ENCODE results near the gene PRXL2B.
"Not testable (repeated sequence)": the region's sequence is repeated elsewhere in the genome, so short reads cannot be mapped to it uniquely, and the experiment has no call there.

The PRXL2B gene, protein sequence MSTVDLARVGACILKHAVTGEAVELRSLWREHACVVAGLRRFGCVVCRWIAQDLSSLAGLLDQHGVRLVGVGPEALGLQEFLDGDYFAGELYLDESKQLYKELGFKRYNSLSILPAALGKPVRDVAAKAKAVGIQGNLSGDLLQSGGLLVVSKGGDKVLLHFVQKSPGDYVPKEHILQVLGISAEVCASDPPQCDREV

GRCh38 chr1:2586154-2587070 lies at the start of gene PRXL2B:
Gene PRXL2B, plus strand, starts transcription at chr1:2586777. Its CDS starts 109 bp downstream, at chr1:2586886.
- peak; percentile 99 to 100 for DNase-seq

DNA sequence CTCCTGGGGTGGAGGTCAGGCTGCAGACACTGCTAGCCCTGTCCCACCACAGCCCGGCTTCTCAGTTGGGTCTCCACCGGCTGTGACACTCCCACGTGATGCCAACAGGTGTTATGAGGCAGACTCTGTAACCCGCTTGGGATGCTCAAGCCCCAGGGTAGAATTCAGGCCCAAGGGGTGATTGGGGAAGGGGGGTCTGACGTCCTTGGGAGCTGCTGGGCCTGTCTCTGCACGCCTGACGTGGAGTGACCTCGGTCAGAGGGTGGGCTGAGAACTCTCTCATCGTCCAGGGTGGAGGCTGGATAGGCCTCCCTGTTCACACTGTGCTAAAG lies 48.8 kb upstream of the PRXL2B start:
- no peak for DNase-seq

DNA sequence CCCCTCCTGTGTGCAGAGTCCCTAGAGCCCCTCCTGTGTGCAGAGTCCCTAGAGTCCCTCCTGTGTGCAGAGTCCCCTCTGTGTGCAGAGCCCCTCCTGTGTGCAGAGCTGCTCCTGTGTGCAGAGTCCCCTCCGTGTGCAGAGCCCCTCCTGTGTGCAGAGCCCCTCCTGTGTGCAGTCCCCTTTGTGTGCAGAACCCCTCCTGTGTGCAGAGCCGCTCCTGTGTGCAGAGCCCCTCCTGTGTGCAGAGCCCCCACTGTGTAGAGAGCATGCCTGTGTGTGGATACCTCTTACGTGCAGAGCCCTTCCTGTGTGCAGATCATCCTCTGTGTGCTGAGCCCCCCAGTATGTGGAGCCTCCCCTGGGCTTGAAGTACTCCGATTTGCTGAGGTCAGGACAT lies 48.2 kb upstream of the PRXL2B start:
- no peak for DNase-seq

DNA sequence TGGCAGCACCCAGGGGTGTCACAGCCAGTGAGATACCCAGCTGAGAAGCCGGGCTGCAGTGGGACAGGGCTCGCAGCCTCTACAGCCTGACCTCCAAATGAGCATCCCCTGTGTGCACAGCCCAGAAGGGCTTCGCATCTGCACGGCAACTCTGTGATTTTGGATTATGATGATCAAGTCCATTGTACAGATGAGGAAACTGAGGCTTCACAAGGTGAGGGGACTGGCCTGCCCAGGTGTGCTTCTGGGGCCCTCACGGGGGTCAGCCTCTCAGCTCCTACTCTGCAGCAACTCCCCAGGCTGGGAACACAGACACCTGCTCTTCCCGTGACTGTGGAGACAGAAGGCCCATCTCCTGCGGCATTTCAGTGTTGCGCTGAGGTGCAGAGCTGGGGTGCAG lies 47.7 kb upstream of the PRXL2B start:
- DNase-seq, result no peak

GRCh38 chr1:2539312-2539907 lies 47.2 kb upstream of the PRXL2B start:
- DNase-seq, result peak in 1 of 2 donors; percentile 56

GRCh38 chr1:2540816-2541492 lies 45.6 kb upstream of the PRXL2B start:
- DNase-seq, result no peak

GRCh38 chr1:2541619-2542245 lies 44.8 kb upstream of the PRXL2B start:
- no peak for DNase-seq

DNA sequence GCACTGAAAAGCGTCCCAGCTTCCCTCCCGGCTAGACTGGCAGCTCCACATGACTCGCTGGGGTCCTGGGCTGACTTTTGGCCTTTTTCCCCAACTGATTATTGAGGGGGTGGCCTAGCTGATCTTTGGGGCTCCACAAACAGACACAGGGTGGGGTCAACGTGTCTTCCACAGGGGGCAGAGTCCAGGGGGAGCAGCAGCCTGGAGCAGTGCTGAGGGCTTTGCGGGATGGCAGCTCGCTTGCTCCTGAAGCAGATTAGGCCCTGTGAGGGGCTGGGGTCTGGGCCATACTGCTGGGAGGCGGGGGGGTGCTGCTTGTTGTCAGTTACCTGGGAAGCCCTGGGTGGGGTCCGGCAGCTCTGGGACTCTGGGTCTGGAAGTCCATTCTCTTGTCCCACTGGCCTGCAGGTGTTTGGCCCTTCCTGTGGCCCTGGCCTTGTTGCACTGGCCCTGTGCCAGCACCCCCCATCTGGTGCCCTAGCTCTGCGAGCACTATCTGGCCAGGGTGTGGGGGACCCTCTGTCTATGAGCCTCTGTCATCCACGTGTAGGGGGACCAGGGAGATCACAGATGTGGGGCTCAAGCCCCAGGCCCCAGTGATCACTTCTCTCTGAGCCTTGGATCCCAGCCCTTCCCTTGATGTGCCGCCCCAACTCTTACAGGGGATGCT lies 44.2 kb upstream of the PRXL2B start:
- DNase-seq, result no peak

DNA sequence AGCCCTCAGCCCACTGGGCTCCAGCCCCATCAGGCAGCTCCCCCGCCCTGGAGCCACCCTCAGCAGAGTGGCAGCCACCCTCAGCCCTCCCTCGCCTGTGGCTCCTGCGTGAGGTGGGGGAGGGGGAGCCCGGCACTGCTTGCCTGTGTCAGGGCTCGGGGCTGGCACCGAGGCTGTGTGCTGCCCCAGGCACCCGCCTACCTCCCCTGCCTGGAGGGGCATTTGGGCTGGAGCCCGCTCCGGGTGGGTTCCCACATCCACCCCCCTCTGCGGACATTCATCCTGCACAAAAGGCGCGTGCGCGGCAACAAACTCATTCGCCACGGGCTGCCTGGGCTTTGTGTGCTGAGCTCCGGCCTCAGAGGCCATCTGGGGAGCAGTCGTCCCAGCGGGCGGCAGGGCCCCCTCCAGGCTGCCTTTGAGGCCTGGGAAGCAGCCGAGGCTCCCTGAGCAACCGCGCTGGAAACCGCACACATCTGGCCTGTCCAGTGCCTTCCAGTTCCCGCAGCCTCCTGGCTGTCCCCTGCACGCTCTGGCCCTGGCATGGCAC lies 43.0 kb upstream of the PRXL2B start:
- DNase-seq, result no peak

DNA sequence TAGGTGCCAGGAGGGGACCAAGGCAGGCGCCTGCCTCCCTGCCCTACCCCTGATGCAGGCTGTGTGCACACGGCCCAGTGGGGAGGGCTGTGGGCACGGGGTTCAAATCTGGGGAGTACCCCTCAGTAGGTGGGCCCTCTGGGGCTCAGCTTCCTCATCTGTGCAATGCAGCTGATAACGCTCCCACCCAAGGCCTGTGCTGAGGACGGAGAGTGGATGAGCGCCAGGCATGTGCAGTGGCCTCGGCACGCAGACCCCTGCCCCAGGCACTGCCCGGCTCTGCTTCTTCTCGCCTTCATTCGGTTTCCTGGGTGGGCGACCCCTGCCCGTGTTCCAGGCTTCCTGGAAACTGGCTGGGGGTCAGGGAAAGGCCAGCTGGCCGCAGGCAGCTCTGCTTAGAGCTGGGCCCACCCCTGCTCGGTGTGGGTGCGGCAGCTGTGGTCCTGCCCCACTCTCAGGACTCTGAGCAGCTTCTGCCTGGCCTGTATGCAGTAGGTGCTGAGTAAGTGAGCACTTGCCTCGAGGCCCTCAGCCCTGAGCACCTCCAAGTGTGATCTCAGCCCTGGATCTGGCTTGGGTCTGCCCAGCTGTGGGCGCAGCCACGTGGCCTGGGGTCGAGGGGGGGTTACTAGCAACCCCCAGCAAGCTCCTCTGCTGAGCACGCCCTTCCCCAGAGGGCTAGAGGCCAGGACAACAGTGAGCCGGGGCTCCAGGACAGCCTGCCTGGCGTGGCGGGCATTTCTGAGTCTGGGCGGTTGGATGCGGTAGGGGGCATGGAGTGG lies 42.3 kb upstream of the PRXL2B start:
- DNase-seq, result no peak

DNA sequence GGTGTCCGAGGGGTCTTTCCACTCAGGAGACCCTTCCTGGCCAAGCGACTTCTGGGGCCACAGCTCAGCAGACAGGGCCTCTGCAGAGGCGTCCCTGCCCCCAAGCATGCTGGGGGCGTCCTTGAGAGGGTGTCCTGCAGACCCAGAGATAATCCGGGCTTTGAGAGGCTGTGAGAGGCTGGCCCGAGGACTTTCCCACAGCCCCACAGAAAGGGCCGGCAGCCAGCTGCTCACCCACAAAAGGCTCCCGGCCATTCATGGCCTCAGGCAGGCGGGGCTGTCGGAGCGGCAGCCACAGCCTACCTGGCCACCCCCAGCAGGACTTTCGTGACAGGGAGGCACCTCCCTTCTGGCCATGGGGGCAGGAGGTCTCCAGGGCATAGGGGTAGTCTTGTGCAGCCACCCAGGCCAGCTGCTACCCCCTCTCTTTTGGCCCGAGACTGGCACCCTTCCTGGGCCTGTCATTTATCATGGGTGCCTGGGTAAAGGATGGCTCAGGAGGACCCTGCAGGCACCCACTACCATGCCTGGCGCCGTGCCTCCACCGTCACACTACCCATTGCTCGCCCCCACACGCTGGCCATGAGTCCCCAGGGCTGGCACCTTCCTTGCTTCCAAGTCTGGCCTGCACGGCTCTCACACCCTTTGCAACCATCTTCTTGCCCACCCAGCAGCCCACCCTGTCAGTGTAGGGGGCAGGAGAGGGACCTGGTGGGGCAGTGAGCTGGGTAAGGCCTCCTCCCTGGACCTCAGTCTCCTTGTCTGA lies 41.5 kb upstream of the PRXL2B start:
- no peak for DNase-seq

DNA sequence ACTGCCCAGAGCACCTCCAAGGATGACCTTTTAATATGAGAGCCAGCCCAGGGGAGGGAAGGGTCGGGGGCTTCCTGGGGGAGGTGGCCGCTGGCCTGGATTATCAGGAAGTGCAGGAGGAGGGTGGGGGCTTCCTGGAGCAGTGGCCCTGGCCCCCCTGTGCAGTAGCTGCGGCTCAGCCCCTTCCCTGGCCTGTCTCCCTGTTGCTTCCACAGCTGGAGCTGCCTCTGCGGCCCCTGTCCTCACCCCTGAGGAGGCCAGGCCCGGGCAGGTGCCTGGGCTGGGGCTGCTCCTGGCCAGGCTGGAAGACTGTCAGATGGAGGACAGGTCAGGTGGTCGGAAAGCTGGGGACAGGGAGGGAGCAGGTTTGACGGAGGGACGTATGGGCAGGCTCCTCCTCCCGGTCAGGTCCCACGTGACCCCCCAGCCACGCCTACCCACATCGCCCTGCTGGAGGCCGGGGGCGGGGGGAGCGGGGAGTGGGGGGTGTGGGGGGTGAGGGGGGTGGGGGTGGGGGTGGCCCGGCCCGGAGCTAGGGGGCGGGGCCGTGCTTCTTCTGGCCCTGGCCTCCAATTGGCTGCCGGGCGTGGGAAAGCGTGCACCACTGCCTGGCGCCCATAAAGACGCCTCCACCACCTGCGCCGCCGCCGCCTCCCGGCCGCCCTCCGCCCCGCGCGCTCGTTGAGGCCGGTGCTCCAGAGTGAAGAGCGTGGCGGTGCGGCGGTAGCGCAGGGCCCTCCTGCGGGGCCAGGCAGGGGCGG lies 40.6 kb upstream of the PRXL2B start:
- peak; percentile 74 to 75 for DNase-seq

DNA sequence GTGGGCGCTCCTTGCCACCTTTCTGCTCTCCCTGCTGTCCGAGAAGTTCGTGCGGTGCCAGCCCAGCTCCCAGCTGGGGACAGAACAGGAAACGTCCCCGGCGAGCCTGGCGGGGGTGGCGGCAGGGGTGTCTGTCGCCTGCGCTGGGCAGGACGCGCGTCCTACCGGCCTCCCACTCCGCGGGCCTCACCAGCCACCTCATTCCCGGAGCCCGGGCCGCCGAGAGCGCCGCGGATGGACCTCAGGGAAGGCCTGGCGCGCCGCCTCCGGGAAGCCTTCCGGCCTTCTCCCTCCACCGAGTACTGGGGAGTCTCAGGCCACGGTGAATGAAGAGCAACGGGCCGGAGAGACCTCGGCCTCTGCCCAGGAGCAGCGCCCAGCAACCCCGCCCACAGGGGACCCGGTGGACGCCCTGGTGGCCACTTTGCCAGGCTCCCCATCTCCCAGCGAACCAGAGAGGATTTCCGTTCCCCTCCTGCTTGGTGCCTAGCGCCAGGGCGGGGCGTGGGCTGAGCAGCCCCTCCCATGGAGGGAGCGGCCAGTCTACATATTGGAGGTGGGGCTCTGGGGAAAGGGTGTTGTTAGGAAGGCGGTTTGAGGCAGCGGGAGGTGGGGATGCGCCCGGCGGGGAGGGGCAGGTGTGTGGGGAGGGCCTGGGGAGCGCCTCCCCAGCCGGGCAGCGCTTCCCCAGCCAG lies 39.9 kb upstream of the PRXL2B start:
- DNase-seq, result peak; percentile 69 to 70

DNA sequence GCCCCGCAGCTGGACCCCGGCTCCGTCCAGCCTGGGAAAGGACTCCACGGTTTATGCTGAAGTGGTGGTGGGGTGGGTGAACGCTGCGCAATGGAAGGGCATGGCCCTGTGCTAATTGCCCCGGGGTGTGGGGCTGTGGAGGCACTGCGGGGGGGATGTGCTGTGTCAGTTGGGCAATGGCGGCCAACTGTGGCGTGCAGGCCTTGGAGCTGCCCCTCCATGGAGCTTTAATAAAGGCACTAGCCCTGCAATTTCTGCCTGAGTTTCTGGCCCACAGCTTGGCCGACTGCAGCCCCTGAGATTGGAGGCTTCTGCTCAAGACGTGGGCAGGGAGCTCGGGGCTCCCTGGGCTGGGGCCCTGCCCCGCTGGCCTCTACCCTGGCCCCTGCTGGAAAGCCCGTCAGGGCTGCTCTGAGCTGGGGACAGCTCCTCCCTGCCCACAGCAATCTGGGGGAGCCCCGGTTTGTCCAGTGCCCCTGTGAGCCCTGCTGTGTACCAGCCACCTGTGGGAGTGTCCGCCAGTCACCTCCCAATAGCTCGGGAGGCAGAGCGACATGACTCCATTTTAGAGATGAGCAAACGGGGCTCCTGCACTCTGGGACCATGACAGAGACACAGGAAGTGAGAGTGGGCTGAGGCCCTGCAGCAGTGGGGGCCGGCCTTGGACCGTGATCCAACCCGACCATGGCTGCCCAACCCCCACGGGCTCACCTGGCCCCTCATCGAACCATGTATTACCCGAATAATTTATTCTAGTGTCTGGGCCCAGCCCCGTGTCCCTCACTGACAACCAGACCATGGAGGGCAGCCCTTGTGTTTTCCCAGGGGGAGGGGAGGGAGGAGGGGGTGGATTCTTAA lies 39.1 kb upstream of the PRXL2B start:
- DNase-seq, result peak in 1 of 2 donors; percentile 55

DNA sequence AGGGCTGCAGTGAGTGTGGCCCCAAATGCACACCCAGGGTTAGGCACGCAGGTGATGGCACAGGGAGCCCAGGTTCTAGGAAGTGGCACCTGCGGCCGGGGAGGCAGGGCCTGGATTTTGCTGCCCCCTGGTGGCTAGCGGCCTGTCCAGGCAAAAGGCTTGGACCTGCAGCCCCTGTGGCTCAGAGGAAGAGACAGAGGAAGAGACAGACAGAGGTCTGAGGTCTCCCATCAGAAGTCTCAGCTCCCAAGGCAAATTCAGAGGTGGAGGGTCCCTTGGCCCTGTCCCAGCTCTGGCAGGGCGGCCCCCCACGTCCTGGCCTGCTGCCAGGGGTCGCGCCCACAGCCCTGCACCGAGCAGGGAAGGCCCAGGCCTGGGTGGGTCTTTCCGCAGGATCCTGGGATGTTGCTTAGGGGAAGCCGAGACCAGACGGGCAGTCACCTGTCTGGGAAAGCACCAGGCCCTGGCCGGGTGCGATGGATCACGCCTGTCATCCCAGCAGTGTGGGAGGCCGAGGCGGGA lies 38.4 kb upstream of the PRXL2B start:
- DNase-seq, result peak; percentile 79 to 83

DNA sequence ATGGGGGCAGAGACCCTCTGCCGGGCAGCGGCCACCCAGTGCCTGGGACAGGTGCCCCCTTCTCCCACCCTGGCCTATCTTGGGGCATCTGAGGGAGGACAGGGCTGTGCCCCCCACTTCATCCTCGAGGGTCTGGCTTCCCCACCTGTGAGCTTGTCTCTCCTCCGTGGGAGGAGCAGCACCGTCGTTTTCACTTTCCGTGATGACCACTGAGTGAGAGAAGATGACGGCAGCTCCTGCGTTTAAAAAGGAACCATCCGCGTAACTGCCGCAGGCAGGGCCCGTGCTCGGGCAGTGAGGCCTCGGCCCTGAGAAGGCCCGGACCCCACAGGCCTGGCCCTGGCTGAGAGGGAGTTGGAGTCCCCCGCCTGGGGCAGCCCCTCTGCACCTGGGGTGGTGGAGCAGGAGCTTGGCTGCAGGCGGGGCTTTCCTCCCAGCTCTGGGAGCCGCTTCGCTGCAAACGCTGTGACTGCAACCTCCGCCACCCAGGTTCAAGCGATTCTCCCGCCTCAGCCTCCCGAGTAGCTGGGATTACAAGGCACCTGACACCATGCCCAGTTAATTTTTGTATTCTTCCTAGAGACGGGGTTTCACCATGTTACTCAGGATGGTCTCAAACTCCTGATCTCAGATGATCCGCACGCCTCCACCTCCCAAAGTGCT lies 37.1 kb upstream of the PRXL2B start:
- DNase-seq, result not testable (repeated sequence)

DNA sequence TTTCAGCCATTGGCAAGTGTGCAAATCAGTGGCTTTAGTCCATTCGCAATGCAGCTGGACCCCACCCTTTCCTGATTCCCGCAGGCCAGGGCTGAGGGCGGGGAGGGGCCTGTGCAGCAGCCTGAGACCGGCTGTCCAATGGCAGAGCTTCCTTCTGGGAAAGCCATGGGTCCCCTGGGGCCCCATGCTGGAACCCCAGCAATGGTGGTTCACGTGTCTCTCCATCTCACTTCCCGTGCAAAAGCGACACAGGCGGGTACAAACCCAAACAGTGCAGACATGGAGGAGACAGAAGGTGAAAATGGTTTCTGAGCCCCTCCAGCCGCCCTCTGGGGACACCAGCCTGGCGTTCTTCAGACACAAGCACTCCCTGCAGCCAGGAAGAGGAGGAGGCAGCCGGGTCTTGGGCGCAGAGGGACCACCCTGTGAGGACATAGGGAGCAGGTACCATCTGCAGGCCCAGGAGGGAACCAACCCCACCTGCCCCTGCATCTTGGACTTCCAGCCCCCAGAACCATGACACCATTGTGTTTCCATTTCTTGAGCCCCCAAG lies 36.2 kb upstream of the PRXL2B start:
- DNase-seq, result not testable (repeated sequence)
